Ectodermal cell (in vitro differentiated cells): Measurements from ENCODE around the gene SEMG1. TPM values are rescaled to one million over a fixed set of nuclear protein-coding genes. Genes with fewer than 3 reads are reported as not detected.

Experiments used
- H3K27ac ChIP-seq: 2 replicates; pipeline ENCODE4 v1.7.0; 2013; ENCODE audit warnings: mild to moderate bottlenecking, low read depth, low read length; ENCODE audit not compliant: insufficient read depth, poor library complexity, severe bottlenecking
- H3K27me3 ChIP-seq: 2 replicates; pipeline ENCODE4 v1.7.0; 2013; ENCODE audit warnings: mild to moderate bottlenecking, low read length; ENCODE audit not compliant: insufficient read depth, control insufficient read depth, poor library complexity, severe bottlenecking
- H3K36me3 ChIP-seq: one replicate; pipeline ENCODE4 v1.7.0; 2013; ENCODE audit warnings: low read length; ENCODE audit not compliant: control insufficient read depth, insufficient read depth
- H3K4me1 ChIP-seq: one replicate; pipeline ENCODE4 v1.7.0; 2013; ENCODE audit warnings: low read length; ENCODE audit not compliant: control insufficient read depth, insufficient read depth
- H3K4me3 ChIP-seq: 2 replicates; pipeline ENCODE4 v1.7.0; 2013; ENCODE audit warnings: low read depth, low read length, control low read depth; ENCODE audit not compliant: insufficient read depth
- H3K9me3 ChIP-seq: 2 replicates; pipeline ENCODE4 v1.7.0; 2013; ENCODE audit warnings: mild to moderate bottlenecking, low read length, moderate library complexity; ENCODE audit not compliant: control insufficient read depth
- WGBS, 2 experiments: methylation state at CpG; one replicate each; pipeline ENCODE4 v1.1.7; 2013; ENCODE audit warnings: missing lambda C conversion rate in 2 of 2; 5-methylcytosine and 5-hydroxymethylcytosine counted together
- polyA plus RNA-seq, 4 experiments: library from polyadenylated mRNA; stranded (reverse); fragments of 50-300 nt; gene quantifications; one replicate each; pipeline ENCODE4 v1.2.3, GENCODE V29; 2013

Gene SEMG1, protein sequence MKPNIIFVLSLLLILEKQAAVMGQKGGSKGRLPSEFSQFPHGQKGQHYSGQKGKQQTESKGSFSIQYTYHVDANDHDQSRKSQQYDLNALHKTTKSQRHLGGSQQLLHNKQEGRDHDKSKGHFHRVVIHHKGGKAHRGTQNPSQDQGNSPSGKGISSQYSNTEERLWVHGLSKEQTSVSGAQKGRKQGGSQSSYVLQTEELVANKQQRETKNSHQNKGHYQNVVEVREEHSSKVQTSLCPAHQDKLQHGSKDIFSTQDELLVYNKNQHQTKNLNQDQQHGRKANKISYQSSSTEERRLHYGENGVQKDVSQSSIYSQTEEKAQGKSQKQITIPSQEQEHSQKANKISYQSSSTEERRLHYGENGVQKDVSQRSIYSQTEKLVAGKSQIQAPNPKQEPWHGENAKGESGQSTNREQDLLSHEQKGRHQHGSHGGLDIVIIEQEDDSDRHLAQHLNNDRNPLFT
- polyA plus RNA-seq (2013, experiment 1 of 4): not detected
- not detected for polyA plus RNA-seq (2013, experiment 2 of 4)
- not detected for polyA plus RNA-seq (2013, experiment 3 of 4)
- not detected for polyA plus RNA-seq (2013, experiment 4 of 4)

DNA sequence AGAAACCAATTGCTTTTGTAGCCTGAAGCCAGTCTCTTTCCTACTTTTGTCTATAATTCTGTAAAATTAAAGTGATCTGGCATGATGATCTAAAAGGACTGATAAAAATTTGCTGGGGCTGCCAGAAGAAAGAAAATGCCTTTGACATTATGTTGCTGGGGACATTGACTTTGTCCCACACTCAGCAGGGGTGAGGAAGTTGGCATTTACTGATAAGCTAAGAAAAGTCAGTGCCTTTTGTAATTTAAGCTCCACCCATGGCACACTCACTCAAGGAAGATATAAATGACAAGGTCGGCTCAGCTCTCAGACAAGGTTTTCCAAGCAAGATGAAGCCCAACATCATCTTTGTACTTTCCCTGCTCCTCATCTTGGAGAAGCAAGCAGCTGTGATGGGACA is at the start of gene SEMG1:
Gene SEMG1 (plus strand): TSS at position 309 of the 400 bp plus-strand sequence. CDS start 21 bp downstream, at position 330.
- Histone ChIP-seq H3K27me3 (no peaks in the 10 kb centered on the region), H3K4me3 (no peak within 1 kb of the TSS), H3K9me3 (no peaks in the 10 kb centered on the region), H3K4me1 (no peaks in the 10 kb centered on the region), H3K27ac (no peak within 1 kb of the TSS), H3K36me3 (no peaks in the 10 kb centered on the region)
- 77 to 86% methylated on average over 1 of the region's 1 CpG for WGBS, 2 experiments

DNA sequence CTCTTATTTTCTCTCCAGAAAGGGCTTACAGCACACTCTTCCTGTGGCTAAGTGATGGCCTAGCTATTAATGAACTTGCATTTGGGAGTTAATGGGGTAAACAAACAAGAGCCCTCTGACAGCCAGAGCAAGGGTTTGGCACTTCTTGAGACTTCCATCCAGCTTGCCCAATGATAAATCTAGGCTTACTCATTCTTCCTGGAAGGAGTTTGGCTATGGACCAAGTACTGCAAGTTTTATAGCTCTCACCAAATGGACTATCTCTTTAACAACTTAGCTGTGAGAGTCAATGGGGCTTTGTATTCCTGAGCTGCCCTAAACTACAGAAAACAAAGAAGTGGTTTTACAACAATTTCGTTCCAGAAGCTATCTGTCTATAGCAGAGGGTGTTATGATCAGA is 48.9 kb upstream of the SEMG1 start:
- Histone ChIP-seq H3K4me1 (no peaks in the 10 kb centered on the region), H3K36me3 (no peaks in the 10 kb centered on the region), H3K27ac (no peak overlapping the region), H3K4me3 (no peak overlapping the region), H3K27me3 (no peaks in the 10 kb centered on the region), H3K9me3 (no peaks in the 10 kb centered on the region)
- WGBS, 2 experiments: 78 to 96% methylated on average over 1 of the region's 1 CpG

- no peak overlapping the region for H3K27ac ChIP-seq
- H3K4me3 ChIP-seq: no peak overlapping the region
- 88 to 91% methylated on average over 1 of the region's 1 CpG for WGBS, 2 experiments
- no peaks in the 10 kb centered on the region for H3K36me3 ChIP-seq
- no peaks in the 10 kb centered on the region for H3K4me1 ChIP-seq
- no peaks in the 10 kb centered on the region for H3K27me3 ChIP-seq
- H3K9me3 ChIP-seq: no peaks in the 10 kb centered on the region
Observed at GRCh38 chr20:45163083-45163803, 43.6 kb upstream of the SEMG1 start.

GRCh38 chr20:45164906-45165305 is 41.9 kb upstream of the SEMG1 start:
- Histone ChIP-seq H3K4me3 (no peak overlapping the region), H3K27ac (no peak overlapping the region), H3K4me1 (no peaks in the 10 kb centered on the region), H3K9me3 (no peaks in the 10 kb centered on the region), H3K36me3 (no peaks in the 10 kb centered on the region), H3K27me3 (no peaks in the 10 kb centered on the region)
- WGBS, 2 experiments: 91 to 95% methylated on average over 1 of the region's 1 CpG

DNA sequence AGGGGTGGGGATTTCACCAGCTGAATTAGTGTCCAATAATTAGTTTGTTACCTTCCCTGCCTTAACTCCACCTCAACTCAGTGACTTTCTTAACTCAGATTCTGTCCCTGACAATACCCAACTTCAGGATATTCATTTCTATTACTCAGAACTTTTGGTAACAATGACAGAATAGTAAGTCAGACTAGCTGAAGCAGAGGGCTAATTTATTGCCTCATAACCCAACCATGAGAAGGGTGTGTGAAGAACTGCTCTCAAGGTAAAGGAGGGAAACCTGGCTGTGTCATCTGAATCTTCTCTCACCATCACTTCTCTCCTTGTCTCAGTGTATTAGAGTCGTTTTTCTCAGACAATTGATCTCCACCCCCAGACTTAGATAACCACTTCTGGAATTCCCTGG is 33.3 kb upstream of the SEMG1 start:
- no peaks in the 10 kb centered on the region for H3K36me3 ChIP-seq
- WGBS, 2 experiments: 59 to 68% methylated on average over 1 of the region's 1 CpG
- no peaks in the 10 kb centered on the region for H3K27me3 ChIP-seq
- no peak overlapping the region for H3K4me3 ChIP-seq
- H3K9me3 ChIP-seq: no peaks in the 10 kb centered on the region
- no peaks in the 10 kb centered on the region for H3K4me1 ChIP-seq
- H3K27ac ChIP-seq: no peak overlapping the region

GRCh38 chr20:45174434-45175364 is 32.1 kb upstream of the SEMG1 start, which contains the start of gene PI3:
PI3 (plus strand) TSS chr20:45174902; CDS start chr20:45174923, 21 bp downstream.
- Histone ChIP-seq H3K36me3 (no peaks in the 10 kb centered on the region), H3K27ac (no peak within 1 kb of the TSS), H3K4me3 (no peak within 1 kb of the TSS), H3K4me1 (no peaks in the 10 kb centered on the region), H3K27me3 (no peaks in the 10 kb centered on the region), H3K9me3 (no peaks in the 10 kb centered on the region)
- WGBS, 2 experiments: 80 to 85% methylated on average over 8 of the region's 8 CpGs

- 85 to 93% methylated on average over 3 to 4 of the region's 4 CpGs for WGBS, 2 experiments
- Histone ChIP-seq H3K36me3 (no peaks in the 10 kb centered on the region), H3K27me3 (no peaks in the 10 kb centered on the region), H3K4me3 (no peak overlapping the region), H3K9me3 (no peaks in the 10 kb centered on the region), H3K27ac (no peak overlapping the region), H3K4me1 (no peaks in the 10 kb centered on the region)
Observed at GRCh38 chr20:45176526-45177267, 30.1 kb upstream of the SEMG1 start.

DNA sequence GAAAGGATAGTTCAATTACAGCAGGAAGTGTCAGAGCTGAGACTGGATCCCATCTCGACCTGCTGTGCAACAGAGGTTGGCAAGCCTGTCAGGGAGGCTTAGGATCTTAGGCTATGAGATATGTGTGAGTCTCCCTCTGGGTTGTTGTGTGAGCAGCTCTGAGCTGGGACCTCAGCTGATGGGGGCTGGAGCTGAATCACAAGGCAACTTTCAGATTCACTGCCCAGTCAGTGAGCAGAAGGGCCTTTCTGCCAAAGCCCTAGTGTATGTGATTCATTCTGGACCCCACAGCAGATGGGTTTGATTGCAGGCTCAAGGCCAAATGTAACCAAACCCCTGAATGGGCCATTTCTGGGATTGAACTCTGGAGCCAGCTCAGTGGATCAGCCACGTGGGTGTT is 27.7 kb upstream of the SEMG1 start:
- Histone ChIP-seq H3K36me3 (no peaks in the 10 kb centered on the region), H3K27ac (no peak overlapping the region), H3K27me3 (no peaks in the 10 kb centered on the region), H3K9me3 (no peaks in the 10 kb centered on the region), H3K4me3 (no peak overlapping the region), H3K4me1 (no peaks in the 10 kb centered on the region)
- WGBS, 2 experiments: 83 to 88% methylated on average over 2 of the region's 2 CpGs

DNA sequence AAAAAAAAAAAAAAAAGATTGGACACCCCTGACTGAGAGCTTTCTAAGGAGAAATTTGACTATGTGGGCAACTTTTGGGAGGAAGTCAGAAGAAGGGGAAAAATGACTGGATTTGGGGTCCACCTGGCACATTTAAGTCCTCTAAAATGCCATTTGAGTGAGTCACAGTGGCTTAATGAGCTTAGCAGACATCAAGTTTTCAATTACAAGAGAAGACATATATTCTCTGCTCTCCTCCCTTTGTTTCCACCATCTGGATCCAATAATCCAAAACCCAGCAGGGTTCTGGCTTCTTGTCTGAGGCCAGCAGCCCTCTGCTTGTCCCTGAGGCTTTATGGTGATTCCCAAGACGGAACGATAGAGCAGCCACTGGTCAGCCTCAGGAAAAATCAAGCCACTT is 25.2 kb upstream of the SEMG1 start:
- no peak overlapping the region for H3K4me3 ChIP-seq
- 90 to 92% methylated on average over 2 of the region's 2 CpGs for WGBS, 2 experiments
- no peak overlapping the region for H3K27ac ChIP-seq
- H3K9me3 ChIP-seq: no peaks in the 10 kb centered on the region
- no peaks in the 10 kb centered on the region for H3K36me3 ChIP-seq
- no peaks in the 10 kb centered on the region for H3K4me1 ChIP-seq
- no peaks in the 10 kb centered on the region for H3K27me3 ChIP-seq
